ENCODE results near the gene ABCG5. TPM values are rescaled to one million over a fixed set of nuclear protein-coding genes. Genes with fewer than 3 reads are reported as not detected.

The ABCG5 gene
- 0.96 TPM for total RNA-seq (ENCODE audit: insufficient read depth, low replicate concordance)

DNA sequence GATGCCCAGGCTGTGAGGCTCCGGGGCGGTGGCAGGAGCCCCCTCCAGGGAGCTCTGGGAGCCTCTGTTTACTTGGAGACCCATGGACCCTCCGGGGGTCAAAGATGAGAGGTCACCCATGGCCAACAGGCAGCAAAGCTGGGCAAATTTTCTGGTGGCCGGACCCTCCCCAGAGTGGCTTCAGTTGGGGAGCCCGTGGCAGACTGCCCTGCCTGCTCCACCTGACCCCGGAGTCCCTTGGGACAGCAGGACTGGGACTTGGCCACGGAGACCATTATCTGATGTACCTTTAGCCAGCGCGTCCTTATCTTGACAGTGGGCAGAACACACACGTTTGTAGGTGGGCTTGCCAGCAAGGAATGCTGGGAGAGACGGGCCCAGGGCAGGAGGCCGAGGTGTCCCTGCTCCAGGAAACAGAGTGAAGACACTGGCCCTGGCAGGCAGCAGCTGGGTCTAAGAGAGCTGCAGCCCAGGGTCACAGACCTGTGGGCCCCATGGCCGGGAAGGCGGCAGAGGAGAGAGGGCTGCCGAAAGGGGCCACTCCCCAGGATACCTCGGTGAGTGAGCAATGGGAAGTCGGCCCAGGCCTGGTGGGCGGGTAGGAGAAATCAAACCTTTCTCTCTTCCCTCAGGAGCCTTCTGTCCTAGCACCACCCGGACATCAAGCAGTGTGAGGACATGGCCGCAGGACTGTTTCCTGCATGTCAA lies at the start of gene ABCG5, which contains the start of gene ABCG8:
Gene ABCG5, minus strand, starts transcription at position 280 of the 708 bp plus-strand sequence. Its CDS starts 160 bp downstream, at position 120.
Gene ABCG8, plus strand, starts transcription at position 412 of the 708 bp plus-strand sequence. Its CDS starts 83 bp downstream, at position 495.
- no peak for DNase-seq (ENCODE audit: low spot score)

DNA sequence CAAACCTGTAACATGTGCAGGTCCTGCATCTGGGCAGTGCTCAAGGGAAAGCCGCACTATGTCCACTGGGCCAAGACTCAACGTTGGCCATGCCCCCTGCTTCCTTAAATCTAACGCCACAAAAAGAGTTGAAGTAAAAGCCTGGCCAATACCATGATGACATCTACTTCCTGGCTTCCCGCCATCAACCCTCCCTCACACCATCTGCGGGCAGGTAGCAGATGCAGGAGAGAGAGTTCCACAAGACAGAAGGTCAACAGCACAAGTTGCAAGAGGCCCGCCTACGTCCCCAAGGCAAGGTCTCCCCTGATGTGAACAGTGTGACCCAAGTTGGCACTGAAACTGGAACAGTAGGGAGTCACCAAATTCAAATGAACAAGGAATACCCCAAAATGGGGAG lies 48.5 kb upstream of the ABCG5 start:
- DNase-seq (ENCODE audit: low spot score), result no peak

DNA sequence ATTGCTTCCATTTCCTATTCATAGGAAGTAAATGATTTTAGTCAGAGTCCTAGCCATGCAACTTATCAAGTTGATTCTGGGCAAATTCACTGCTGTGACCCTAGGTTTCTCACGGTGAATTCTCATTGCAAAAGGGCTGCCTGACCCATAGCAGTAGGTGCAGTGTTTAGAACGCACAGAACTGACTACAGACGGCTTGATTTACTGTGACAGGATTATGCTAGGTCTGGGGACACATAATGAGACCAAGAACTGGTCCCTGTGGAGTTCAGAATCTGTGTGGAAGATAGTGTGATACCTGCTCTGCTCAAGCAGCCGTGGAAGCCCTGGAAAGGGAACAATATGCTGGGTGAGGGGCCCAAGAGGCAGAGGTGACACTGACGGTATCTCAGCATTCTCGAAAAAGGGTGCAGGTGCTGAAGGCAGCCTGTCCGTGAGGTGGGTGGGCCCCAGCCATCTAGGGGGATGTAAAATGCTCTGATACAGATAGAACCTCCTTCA lies 46.5 kb upstream of the ABCG5 start:
- no peak for DNase-seq (ENCODE audit: low spot score)

DNA sequence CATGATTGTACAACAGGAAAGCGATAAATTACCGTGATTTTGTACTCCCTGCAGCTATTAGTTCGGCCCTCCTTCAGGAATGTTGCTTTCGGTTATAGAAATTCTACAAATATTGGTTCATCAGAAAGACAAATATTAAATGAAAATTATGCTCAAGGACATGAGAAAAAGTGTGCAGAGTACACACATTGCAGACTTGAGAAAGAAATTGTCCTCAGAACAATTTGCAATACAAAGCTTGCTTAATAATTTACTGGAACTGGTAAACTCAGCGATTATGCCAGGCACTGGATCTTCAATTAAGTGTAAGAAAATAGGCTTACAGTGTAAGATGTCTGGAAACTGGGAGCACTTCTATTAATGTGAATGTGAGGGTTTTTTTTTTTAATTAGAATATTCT lies 46.0 kb upstream of the ABCG5 start:
- no peak for DNase-seq (ENCODE audit: low spot score)

DNA sequence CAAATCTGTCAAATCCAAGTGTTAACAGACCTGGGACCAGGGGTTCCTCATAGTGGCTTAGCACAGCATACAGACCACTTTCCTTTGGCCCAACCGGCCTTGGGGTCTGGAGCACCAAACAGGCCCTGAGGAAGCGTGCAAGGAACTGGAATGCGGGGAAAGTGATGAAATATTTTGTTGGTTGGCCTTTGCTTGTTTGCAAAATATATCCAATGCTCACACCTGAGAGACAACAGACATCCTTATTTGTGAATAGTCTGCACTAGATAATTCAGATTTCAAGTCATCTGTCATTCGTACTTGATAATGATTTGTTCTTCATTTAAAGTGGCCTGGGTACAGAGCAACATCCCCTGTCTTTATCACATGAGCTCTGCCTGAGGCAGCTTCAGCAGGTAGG lies 43.7 kb upstream of the ABCG5 start:
- no peak for DNase-seq (ENCODE audit: low spot score)

DNA sequence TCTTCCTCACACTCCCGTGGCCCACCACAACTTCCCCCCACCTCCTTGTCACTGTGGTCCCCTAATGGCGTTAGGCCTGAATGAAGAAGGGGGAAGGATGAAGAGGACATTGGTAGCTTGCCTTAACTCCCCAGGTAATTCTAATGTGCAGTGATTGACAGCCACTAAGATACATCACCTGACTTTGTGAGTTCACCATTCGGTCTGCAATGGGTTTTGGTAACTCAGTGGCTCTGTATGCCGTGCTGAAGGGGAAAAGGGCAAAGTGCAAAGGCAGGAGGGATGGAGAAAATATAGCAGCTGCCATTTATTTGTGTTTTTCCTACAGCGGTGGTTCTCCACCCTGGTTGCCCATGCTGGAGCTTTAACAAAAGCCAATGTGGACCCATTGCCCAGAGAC lies 42.3 kb upstream of the ABCG5 start:
- no peak for DNase-seq (ENCODE audit: low spot score)

DNA sequence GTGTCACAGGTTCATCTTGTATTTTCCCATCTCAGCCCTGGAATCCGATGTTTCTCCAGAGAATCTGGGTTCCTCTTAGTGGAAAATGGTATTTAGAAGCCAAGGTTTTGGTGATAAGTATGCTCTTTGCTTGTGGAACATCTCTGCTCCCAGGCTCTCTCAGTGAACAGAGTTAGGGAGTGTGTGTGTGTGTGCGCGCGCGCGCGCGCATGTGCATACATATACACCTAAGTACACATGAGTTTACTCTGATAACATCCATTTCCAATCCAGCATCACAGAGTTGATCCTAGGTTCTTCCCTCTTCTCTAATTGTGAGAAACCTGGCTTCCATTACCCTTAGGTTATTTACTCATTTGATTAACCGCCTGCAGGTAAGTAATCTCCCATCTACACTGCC lies 41.8 kb upstream of the ABCG5 start:
- DNase-seq (ENCODE audit: low spot score), result no peak

DNA sequence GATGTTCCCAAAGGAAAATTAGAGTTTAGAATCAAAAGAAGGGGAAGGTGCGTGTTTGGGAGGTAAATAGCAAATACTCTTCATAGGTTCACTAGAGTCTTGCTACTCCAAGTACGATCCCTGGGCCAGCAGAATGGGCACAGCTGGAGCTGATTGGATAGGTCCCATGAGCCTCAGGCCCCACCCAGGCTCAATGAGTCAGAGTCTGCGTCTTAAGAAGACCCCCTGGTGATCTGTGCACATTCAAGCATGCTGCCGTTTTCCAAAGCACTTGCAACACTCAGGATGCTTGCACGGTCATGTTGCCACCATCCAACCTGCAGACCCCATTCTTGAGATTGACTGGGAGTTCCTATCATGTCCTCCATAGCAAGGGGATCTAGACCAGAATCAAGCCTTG lies 40.6 kb upstream of the ABCG5 start:
- no peak for DNase-seq (ENCODE audit: low spot score)

DNA sequence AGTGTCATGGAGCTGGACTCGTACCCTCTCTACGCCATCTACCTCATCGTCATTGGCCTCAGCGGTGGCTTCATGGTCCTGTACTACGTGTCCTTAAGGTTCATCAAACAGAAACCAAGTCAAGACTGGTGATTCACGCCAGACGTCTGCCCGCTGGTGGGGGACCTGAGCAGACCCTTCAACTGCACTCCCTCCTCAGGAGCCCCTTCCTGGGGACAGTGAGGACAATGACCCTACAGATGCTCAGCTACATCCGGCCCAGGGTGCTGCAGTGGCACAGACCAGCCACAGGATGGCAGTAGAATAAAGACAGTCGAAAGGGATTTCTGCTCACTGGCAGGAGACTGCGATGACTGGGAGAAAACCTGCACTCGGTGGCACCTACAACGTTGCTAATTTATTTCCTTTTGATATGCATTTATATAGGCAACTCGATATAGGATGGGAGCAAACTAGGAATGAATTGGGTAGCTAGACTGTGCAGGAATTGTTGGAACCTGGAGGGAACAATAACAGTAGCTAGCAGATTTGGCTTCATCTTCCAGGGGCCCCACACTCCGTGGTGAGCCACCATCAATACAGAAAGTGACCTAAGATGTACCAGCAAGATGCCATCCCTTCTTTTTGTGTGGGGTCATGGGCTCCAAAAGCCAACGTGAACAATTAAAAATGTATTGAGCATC lies 39.3 kb upstream of the ABCG5 start:
- DNase-seq (ENCODE audit: low spot score), result peak; percentile 19

DNA sequence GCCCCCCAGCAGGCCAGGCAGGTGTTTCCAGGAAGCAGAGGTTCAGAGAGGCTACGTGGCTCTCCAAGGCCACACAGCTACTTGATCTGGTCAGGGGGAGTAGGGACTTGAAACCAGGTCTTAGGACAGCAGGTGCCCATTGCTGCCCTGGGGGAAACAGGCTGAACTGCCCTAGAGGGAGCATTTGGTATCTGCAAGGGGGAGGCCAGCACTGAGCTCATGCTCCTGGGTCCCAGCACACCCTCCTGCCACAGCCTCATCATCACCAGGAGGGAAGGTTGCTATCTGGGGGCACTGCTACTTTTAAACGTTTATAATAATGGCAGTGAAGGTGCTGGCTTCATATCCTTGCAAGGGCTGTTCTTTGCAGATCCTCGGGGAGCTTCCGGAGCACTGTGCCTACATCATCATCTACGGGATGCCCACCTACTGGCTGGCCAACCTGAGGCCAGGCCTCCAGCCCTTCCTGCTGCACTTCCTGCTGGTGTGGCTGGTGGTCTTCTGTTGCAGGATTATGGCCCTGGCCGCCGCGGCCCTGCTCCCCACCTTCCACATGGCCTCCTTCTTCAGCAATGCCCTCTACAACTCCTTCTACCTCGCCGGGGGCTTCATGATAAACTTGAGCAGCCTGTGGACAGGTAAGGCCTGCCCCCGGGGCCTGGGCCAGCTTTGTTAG lies 36.3 kb upstream of the ABCG5 start:
- no peak for DNase-seq (ENCODE audit: low spot score)

DNA sequence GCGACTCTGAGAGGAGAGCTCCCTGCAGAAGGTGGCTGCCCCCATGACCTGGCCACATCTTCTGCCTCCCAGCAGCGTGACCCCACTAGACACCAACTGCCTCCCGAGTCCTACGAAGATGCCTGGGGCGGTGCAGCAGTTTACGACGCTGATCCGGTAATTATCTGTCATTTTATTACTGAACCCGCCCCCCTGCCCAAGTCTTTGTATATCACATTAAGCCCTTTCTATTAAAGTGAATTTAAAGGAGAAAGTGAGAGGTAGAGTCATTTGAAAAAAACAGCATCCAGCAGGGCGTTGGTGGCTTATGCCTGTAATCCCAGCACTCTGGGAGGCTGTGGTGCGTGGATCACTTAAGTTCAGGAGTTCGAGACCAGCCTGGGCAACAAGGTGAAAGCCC lies 33.5 kb upstream of the ABCG5 start:
- no peak for DNase-seq (ENCODE audit: low spot score)

DNA sequence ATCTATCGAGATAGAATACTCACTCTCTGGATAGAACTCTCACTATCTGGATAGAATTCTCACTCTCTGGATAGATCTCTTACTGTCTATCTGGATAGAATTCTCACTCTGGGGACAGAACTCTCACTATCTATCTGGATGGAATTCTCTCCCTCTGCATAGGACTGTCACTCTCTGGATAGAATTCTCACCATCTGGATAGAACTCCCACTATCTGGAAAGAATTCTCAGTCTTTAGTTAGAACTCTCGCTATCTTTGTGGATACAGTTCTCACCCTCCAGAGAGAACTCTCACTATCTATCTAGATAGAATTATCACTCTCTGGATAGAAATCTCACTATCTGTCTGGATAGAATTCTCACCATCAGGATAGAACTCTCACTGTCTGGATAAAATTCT lies 16.7 kb upstream of the ABCG5 start:
- DNase-seq (ENCODE audit: low spot score), result no peak

DNA sequence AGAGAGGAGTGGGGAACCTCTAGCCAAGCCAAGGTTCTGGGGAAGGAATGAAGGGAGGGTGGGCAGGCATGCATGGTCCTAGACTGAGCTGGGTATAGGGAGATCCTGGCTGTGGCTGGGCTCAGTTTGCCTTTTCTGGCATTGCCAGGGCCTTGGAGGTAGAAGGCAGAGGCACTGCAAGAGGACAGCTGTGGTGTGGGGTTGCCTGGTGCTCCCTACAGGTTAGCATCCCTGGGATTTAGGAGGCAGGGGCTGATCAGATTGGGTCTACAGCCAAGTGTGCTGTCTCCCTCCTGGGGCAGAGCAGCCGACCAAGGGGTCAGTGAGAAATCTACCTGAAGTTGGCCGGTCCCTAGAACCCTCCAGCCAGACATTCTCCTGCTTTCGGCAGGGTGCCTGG lies 16.0 kb upstream of the ABCG5 start:
- DNase-seq (ENCODE audit: low spot score), result no peak

DNA sequence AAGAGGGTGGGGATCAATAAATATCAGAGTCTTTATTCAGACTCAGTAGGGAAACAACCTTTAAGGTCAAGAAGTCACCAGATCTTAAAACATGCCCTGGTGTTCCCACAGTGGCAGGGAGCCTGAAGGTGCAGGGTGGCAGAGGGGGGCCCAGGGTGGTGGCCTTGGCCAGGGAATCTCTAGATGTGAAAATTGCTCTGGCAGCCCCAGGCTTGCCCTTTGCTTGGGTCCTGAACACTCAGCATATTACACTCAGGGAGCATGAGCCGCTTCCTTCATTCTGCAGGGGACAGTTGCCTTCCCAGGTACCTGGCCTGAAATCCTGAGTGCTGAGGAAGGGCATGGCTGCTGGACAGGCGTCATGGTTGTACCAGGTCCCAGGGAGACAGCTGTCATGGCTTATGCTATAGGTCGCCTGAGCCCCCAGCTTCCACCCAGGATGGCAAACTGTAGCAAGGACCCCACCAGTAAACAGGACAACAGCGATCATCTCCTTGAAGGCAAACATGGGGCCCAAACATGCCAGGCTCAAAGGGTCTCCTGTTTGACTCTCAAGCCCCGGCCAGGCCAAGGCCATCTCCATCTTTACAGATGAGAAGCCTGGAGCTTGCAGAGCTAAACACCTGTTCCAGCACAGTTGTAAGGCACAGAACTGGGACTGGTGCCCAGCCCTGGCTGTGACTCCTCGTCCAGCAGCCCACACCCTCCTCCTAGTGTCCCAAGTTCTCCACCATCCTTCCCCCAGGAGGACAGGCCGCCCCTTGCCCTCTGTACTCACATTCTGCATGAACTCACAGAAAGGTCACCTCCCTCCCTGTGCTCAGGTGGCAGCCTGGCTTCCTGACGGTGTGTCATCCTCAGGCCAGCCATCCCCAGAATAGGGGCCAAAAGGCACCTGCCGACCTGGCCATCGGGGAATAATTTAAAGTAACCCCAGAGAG lies 14.8 kb upstream of the ABCG5 start:
- no peak for DNase-seq (ENCODE audit: low spot score)

DNA sequence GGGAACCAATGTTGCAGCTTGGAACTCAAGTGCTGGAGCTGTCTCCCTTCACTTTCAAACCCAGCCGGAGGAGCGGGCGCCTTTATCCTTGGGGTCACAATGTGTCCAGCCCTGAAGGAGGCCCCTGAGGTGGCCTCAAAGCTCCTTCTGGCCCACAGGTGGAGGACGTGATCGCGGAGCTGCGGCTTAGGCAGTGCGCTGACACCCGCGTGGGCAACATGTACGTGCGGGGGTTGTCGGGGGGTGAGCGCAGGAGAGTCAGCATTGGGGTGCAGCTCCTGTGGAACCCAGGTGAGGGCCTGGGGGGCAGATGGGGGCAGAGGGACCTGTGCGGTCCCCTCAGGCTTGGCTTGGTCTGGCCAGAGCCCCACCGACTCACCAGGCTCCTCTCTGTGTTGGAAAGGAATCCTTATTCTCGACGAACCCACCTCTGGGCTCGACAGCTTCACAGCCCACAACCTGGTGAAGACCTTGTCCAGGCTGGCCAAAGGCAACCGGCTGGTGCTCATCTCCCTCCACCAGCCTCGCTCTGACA lies 13.6 kb upstream of the ABCG5 start:
- no peak for DNase-seq (ENCODE audit: low spot score)

DNA sequence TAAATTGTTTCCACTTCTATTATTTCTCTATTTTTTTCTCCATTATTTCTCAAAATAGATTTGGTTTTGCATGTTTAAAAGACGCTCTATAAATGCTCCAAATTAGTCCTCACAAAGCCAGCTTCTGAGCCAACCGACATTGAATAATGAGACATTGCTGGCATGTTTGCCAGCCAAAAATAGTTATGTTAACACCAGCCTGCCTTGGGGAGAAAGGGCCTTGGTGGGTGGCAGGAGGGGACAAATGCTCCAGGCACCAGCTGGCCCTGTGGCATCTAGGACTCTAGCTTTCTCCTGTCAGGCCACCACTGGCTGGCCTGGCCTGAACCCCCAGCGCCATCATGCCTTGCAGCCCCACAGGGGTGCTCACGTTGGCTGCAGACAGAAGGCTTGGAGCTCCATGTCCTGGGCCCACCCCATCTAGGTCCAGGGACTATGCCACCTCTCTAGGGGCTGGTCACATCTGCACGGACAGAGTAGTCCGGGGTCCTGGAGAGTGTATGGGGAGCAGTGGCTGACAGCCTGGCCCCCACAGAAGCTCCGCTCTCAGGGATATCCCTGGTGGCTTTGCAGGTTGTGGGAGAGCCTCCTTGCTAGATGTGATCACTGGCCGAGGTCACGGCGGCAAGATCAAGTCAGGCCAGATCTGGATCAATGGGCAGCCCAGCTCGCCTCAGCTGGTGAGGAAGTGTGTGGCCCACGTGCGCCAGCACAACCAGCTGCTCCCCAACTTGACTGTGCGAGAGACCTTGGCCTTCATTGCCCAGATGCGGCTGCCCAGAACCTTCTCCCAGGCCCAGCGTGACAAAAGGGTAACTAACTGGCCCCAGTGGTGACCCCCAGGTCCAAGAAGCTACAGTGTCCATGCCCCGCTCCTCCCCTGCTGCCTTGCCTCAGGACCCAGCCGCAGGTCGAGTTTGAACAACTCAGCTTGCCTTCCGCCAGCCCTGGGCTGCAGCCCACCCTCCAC lies 12.7 kb upstream of the ABCG5 start:
- DNase-seq (ENCODE audit: low spot score), result no peak

DNA sequence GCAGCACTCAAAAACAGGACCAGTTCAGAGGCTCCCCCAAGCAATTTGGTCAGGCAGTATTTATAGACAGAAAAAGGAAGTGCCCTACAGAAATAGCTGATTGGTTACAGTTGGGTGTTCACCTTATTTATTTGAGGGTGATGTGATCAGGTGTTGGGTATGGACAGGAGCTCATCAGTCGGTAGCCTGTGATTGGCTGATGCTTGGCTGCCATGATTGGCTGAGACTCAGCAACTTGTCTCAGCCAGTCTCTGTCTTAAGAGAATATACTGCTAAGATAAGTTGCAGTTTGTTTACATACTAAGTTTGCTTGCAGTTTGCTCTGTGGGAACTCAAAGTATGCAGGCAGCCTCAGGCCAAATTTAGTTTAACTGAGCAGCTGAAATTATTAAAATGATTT lies 9.6 kb upstream of the ABCG5 start:
- DNase-seq (ENCODE audit: low spot score), result no peak

DNA sequence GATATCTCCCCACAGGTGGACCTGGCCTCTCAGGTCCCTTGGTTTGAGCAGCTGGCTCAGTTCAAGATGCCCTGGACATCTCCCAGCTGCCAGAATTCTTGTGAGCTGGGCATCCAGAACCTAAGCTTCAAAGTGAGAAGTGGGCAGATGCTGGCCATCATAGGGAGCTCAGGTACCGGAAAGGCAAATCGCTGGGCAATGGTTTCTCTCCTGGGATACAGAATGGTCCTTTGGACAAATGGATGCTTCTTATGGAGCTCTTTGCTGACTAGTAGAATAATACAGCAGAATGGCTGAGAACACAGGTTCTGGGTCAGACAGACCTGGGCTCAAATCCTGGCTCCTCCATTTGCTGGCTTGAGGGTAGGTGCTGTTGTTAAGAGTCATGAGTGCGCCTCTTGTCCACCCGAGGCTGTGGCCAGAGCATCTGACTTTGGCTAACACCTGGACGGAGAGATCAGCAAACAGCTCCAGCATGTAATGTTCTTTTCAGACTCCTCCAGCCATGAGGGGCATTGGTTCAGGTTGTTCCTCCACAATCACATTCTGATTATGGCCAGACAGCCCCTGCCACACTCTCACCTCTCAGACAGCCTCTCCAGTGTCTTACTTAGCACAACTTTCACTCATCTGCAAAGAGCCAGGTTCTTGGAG lies 7.6 kb upstream of the ABCG5 start:
- DNase-seq (ENCODE audit: low spot score), result no peak

DNA sequence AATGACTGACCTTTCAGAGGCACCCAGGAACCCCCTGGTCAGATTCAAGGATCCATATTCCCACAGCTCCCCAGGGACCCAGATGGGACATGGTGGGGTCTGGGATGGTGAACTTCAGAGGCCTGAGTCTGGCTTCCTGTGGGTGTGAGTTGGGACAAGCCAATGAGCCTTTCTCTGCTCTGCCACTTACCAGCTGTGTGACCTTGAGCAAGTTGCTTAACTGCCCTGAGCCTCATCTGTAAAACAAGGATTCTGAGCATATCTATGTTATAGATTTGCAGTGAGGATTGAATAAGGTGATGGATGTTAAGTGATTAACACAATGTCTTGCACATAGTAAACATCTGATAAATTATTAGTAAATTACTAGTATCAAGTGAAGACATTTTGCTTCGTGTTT lies 6.5 kb upstream of the ABCG5 start:
- no peak for DNase-seq (ENCODE audit: low spot score)

All from umbilical cord (tissue), 2 donors.